Fibroblast of the aortic adventitia (primary cell): ENCODE measurements around the gene TEX35. TPM values are rescaled to one million over a fixed set of nuclear protein-coding genes. Genes with fewer than 3 reads are reported as not detected.

Experiments
- DNase-seq: peaks from one replicate; pipeline ENCODE4 v3.0.0-alpha.2; 2010; ENCODE audit warnings: low read depth
- H3K4me3 ChIP-seq: 2 replicates; pipeline ENCODE4 v1.5.1; 2011; ENCODE audit warnings: low read depth, mild to moderate bottlenecking, control low read depth, low read length, moderate library complexity
- total RNA-seq: library from RNA; depleted of rRNA; stranded (reverse); fragments of >200 nt; gene quantifications from 2 replicates; pipeline ENCODE4 v1.2.3, GENCODE V29; 2012; ENCODE audit warnings: low replicate concordance
- TF ChIP-seq, protein P1 (sequence below): IDR thresholded peaks from 2 replicates; pipeline ENCODE4 v1.5.1; 2011; ENCODE audit warnings: mild to moderate bottlenecking, low read length, control low read depth, inconsistent platforms; ENCODE audit not compliant: insufficient read depth

The TEX35 gene
- not detected in 2 replicates for total RNA-seq

DNA sequence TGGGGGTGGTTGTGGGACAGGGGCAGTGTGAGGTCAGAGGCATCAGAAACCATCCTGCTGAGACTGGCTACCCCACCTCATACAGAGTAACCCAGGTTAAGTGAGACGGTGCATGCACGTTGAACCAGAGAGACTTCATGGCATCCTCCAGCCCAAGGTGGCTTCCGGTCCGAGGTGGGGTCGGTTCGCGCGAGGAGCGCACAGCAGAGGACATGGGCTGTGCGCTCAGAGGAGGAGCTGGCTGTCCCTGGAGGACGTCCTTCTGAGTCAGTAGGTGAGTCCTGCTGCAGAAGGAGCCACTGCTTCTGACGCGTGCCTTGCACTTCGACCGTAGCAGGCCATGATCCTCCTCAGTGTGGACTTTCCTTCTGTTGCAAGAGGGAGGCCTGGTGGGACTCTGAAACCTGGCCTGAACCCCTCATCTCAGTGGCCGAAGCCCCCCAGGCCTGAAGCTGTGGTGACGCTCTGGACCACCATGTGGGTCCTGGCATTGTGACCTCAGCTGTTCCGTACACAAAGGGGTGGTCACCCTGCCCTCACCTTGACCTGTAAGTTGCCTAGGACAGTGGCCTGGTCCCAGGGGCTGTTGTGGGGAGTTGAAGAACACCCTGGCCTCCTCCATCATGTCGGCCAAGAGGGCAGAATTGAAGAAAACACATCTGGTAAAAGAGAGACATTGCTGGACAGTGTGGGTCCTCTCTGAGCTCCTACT lies at the start of gene TEX35:
TSS of gene TEX35 (plus strand) at position 544 of the 712 bp plus-strand sequence. CDS start at position 624, 80 bp downstream.
- DNase-seq, result no peak
- TF ChIP-seq, protein P1, sequence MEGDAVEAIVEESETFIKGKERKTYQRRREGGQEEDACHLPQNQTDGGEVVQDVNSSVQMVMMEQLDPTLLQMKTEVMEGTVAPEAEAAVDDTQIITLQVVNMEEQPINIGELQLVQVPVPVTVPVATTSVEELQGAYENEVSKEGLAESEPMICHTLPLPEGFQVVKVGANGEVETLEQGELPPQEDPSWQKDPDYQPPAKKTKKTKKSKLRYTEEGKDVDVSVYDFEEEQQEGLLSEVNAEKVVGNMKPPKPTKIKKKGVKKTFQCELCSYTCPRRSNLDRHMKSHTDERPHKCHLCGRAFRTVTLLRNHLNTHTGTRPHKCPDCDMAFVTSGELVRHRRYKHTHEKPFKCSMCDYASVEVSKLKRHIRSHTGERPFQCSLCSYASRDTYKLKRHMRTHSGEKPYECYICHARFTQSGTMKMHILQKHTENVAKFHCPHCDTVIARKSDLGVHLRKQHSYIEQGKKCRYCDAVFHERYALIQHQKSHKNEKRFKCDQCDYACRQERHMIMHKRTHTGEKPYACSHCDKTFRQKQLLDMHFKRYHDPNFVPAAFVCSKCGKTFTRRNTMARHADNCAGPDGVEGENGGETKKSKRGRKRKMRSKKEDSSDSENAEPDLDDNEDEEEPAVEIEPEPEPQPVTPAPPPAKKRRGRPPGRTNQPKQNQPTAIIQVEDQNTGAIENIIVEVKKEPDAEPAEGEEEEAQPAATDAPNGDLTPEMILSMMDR, result no peak
- H3K4me3 ChIP-seq, result no peak within 1 kb of the TSS

DNA sequence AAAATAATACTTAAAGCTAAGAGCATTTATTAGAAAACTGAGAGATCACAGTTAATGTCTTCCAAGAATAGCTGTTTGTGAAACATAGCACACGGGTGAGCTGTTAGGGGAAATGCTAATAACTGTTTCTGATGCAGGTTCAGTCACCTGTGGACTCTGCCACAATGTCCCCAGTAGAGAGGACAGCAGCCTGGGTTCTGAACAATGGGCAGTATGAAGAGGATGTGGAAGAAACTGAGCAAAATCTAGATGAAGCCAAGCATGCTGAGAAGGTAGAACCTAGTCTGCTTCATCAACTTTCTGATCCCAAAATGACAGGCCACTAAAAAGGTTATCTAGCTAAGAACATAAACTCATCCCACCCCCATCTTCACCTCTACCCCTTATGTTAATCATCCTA lies 48.8 kb upstream of the TEX35 start:
- TF ChIP-seq, protein P1, result no peak
- no peak overlapping the region for H3K4me3 ChIP-seq
- no peak for DNase-seq

DNA sequence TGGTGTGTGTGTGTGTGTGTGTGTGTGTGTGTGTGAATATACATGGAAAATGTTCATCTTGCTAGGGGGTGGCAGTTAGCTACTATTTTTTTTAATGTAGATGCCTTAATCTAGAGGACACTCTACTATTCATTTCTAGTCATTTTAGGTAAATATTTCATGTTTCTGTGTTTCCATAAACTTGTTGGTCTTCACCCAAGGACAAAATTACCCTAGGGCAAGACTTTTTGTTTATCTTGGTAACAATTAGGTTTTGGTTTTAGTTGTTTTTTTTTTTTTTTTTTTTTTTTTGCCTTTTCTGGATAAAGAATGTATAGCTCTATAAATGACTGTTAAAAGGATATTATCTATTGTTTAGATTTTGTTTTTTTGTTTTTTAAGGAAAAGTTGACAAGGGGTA lies 48.3 kb upstream of the TEX35 start:
- TF ChIP-seq, protein P1, result no peak
- no peak for DNase-seq
- H3K4me3 ChIP-seq, result no peak overlapping the region

DNA sequence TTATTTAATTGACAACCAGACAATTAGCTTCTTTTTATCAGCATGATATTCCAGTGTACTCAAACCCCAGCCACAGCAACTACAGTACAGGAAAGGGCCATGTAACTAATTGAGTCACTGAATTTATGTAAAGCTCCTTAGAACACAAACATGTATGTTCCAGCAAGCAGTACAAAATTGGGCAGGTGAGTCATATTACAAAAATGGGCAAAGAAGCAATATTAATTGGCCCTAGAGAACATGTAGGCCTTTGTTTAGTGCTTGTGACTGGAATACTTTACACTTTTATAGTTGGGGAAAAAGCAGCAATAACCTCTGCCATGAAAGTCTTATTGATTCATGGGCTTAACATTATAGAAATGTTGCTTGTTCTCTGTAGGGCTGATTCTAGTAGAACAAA lies 47.9 kb upstream of the TEX35 start:
- DNase-seq, result peak; percentile 59
- TF ChIP-seq, protein P1, result no peak
- H3K4me3 ChIP-seq, result no peak overlapping the region

DNA sequence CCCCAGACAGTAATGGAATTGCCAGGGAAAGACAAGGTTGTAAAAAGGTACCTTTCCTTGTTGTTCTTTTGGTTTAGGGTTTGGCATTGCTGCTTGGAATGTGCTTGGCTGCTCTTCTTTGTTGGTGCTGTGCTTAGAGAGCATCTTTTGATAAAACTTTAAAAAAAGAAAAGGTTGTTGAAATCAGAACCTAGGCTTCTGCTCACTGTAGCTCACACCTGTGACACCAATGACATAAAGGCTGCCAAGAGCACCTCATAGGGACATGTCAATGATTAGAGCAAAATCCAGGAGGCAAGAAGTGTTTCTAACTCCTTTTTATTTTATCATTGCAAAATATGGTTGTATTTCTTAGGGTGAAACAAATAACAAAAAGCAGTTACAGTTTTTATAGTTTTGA lies 45.1 kb upstream of the TEX35 start:
- no peak for DNase-seq
- TF ChIP-seq, protein P1, result no peak
- no peak overlapping the region for H3K4me3 ChIP-seq

DNA sequence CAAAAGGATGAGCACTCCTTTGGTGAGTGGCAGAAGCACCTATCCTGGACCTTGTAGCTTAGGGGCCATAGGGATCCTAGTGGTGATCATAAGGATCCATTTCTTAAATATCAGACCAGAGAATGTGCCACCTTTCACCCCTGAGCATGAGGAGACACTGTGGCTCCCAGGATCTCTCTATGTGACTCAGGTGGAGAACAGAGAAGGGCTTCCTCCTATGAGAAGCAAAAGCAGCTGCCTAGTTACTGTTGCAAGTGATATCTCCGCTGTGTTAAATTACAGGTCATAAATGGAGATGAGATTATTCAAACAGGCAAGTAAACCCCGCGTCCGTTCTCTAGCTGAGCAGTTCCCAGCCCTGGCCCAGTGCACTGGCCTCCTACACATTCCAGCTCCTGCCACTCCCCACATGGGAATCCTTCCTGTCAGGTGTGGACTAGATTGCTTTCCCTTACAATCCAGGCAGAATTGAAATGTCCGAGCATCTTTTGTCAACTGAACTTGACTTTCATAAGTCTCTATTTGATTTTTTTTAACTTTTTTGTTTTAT lies 42.4 kb upstream of the TEX35 start:
- no peak for DNase-seq
- no peak overlapping the region for H3K4me3 ChIP-seq
- TF ChIP-seq, protein P1, result no peak
